Astrocyte (in vitro differentiated cells and primary cell): ENCODE results near the gene WNT3. TPM values are rescaled to one million over a fixed set of nuclear protein-coding genes. Genes with fewer than 3 reads are reported as not detected.
A peak's percentile ranks its signal among the peaks of the same experiment; 100 is the strongest.

Source experiments
- DNase-seq: peaks from one replicate; pipeline ENCODE4 v3.0.0-alpha.2; 2010; ENCODE audit warnings: low read depth
- FAIRE-seq: peaks from 2 replicates; lab custom pipeline; 2011; peaks lifted over from hg19 to GRCh38; lab: Jason Lieb, UNC
- H2AFZ ChIP-seq: 2 replicates; pipeline ENCODE4 v1.6.0; 2012; ENCODE audit warnings: low read depth, low read length, inconsistent platforms
- H3K27ac ChIP-seq: 2 replicates; pipeline ENCODE4 v1.5.1; 2011; ENCODE audit warnings: low read depth, low read length, inconsistent platforms
- H3K27me3 ChIP-seq: 2 replicates; pipeline ENCODE4 v1.6.0; 2011; ENCODE audit warnings: low read length, inconsistent platforms; ENCODE audit not compliant: insufficient read depth
- H3K36me3 ChIP-seq: 2 replicates; pipeline ENCODE4 v1.5.1; 2011; ENCODE audit warnings: low read length, inconsistent platforms; ENCODE audit not compliant: insufficient read depth
- H3K4me1 ChIP-seq: 2 replicates; pipeline ENCODE4 v1.5.1; 2011; ENCODE audit warnings: low read length, inconsistent platforms; ENCODE audit not compliant: insufficient read depth
- H3K4me2 ChIP-seq: 2 replicates; pipeline ENCODE4 v1.6.0; 2012; ENCODE audit warnings: low read length, inconsistent platforms
- H3K4me3 ChIP-seq: 2 replicates; pipeline ENCODE4 v1.5.1; 2011; ENCODE audit warnings: low read depth, mild to moderate bottlenecking, low read length, inconsistent platforms; ENCODE audit not compliant: insufficient read depth
- H3K79me2 ChIP-seq: 2 replicates; pipeline ENCODE4 v1.6.0; 2012; ENCODE audit warnings: mild to moderate bottlenecking, low read length, inconsistent platforms; ENCODE audit not compliant: insufficient read depth
- H3K9ac ChIP-seq: 2 replicates; pipeline ENCODE4 v1.6.0; 2012; ENCODE audit warnings: mild to moderate bottlenecking, low read length, inconsistent platforms
- H3K9me3 ChIP-seq: 2 replicates; pipeline ENCODE4 v1.5.1; 2012; ENCODE audit warnings: low read depth, mild to moderate bottlenecking, low read length, inconsistent platforms; ENCODE audit not compliant: insufficient read depth
- H4K20me1 ChIP-seq: 2 replicates; pipeline ENCODE4 v1.6.0; 2012; ENCODE audit warnings: low read length, inconsistent platforms; ENCODE audit not compliant: insufficient read depth
- H3K27ac Mint-ChIP-seq: one replicate; pipeline ENCODE4 v1.8.0; 2021; ENCODE audit warnings: mild to moderate bottlenecking, mixed read lengths; ENCODE audit not compliant: unreplicated experiment
- H3K27me3 Mint-ChIP-seq: one replicate; pipeline ENCODE4 v1.8.0; 2021; ENCODE audit warnings: low read depth, mixed read lengths; ENCODE audit not compliant: unreplicated experiment
- H3K36me3 Mint-ChIP-seq: one replicate; pipeline ENCODE4 v1.8.0; 2021; ENCODE audit warnings: low read depth, mixed read lengths; ENCODE audit not compliant: unreplicated experiment
- H3K4me1 Mint-ChIP-seq: one replicate; pipeline ENCODE4 v1.8.0; 2021; ENCODE audit warnings: low read depth, mixed read lengths; ENCODE audit not compliant: unreplicated experiment
- H3K4me3 Mint-ChIP-seq: one replicate; pipeline ENCODE4 v1.8.0; 2021; ENCODE audit warnings: mild to moderate bottlenecking, moderate library complexity, mixed read lengths; ENCODE audit not compliant: unreplicated experiment
- H3K9me3 Mint-ChIP-seq: one replicate; pipeline ENCODE4 v1.8.0; 2021; ENCODE audit warnings: mild to moderate bottlenecking, mixed read lengths; ENCODE audit not compliant: unreplicated experiment
- CTCF ChIP-seq: IDR thresholded peaks from 2 replicates; pipeline ENCODE4 v1.5.1; 2011; ENCODE audit warnings: low read depth, mild to moderate bottlenecking, inconsistent platforms, low read length, moderate library complexity; ENCODE audit not compliant: insufficient read depth
- EZH2 ChIP-seq: IDR thresholded peaks from 2 replicates; pipeline ENCODE4 v1.6.1; 2012; ENCODE audit warnings: mild to moderate bottlenecking, low read length, inconsistent platforms; ENCODE audit not compliant: insufficient read depth
- total RNA-seq: library from RNA; stranded (reverse); gene quantifications from 2 replicates; pipeline ENCODE4 v1.2.1, GENCODE V29; 2021

The WNT3 gene
- total RNA-seq, 1 donor from 2014 or later: 2.4 TPM

- Mint-ChIP-seq H3K27me3 (no peaks in the 10 kb centered on the region), H3K9me3 (no peaks in the 10 kb centered on the region), H3K4me3 (no peak overlapping the region), H3K4me1 (peaks cover 32% of the 10 kb centered on the region), H3K27ac (no peak overlapping the region), H3K36me3 (peaks cover 4% of the 10 kb centered on the region)
- Histone ChIP-seq H3K36me3 (peaks cover 2% of the 10 kb centered on the region), H3K4me3 (no peak overlapping the region), H2AFZ (no peak overlapping the region), H4K20me1 (no peaks in the 10 kb centered on the region), H3K4me1 (peaks cover 32% of the 10 kb centered on the region), H3K27me3 (no peaks in the 10 kb centered on the region), H3K27ac (no peak overlapping the region), H3K9ac (no peak overlapping the region), H3K9me3 (no peaks in the 10 kb centered on the region), H3K4me2 (no peak overlapping the region), H3K79me2 (no peaks in the 10 kb centered on the region)
- DNase-seq: no peak
- FAIRE-seq: no peak
- TF ChIP-seq EZH2 (no peak), CTCF (no peak)
Observed at GRCh38 chr17:46730679-46731078, 87.8 kb downstream of the WNT3 start.

GRCh38 chr17:46730026-46730425, 88.5 kb downstream of the WNT3 start:
- Mint-ChIP-seq H3K36me3 (peaks cover 4% of the 10 kb centered on the region), H3K27ac (no peak overlapping the region), H3K27me3 (no peaks in the 10 kb centered on the region), H3K9me3 (no peaks in the 10 kb centered on the region), H3K4me3 (no peak overlapping the region), H3K4me1 (peaks cover 32% of the 10 kb centered on the region)
- no peak overlapping the region for H3K4me3 ChIP-seq
- H3K9me3 ChIP-seq: no peaks in the 10 kb centered on the region
- H3K27ac ChIP-seq: no peak overlapping the region
- DNase-seq (no peak), FAIRE-seq (no peak)
- H3K4me1 ChIP-seq: peaks cover 32% of the 10 kb centered on the region
- peaks cover 2% of the 10 kb centered on the region for H3K36me3 ChIP-seq
- no peaks in the 10 kb centered on the region for H4K20me1 ChIP-seq
- no peak overlapping the region for H2AFZ ChIP-seq
- no peak overlapping the region for H3K4me2 ChIP-seq
- no peaks in the 10 kb centered on the region for H3K79me2 ChIP-seq
- no peaks in the 10 kb centered on the region for H3K27me3 ChIP-seq
- TF ChIP-seq CTCF (no peak), EZH2 (no peak)
- no peak overlapping the region for H3K9ac ChIP-seq

GRCh38 chr17:46727572-46728348, 90.7 kb downstream of the WNT3 start:
- H3K4me1 ChIP-seq: peaks cover 20% of the 10 kb centered on the region
- no peak overlapping the region for H2AFZ ChIP-seq
- DNase-seq (peak; percentile 92), FAIRE-seq (peak; percentile 95)
- no peaks in the 10 kb centered on the region for H3K79me2 ChIP-seq
- H3K9ac ChIP-seq: peak overlapping the region; percentile 42
- H3K27me3 Mint-ChIP-seq: no peaks in the 10 kb centered on the region
- H4K20me1 ChIP-seq: no peaks in the 10 kb centered on the region
- peak overlapping the region; percentile 75 for H3K27ac ChIP-seq
- no peak for TF ChIP-seq EZH2
- TF ChIP-seq CTCF: no peak
- H3K36me3 Mint-ChIP-seq: peaks cover 4% of the 10 kb centered on the region
- H3K9me3 ChIP-seq: no peaks in the 10 kb centered on the region
- H3K9me3 Mint-ChIP-seq: no peaks in the 10 kb centered on the region
- H3K4me3 Mint-ChIP-seq: peak overlapping the region; percentile 31
- peaks cover 32% of the 10 kb centered on the region for H3K4me1 Mint-ChIP-seq
- H3K27me3 ChIP-seq: no peaks in the 10 kb centered on the region
- H3K4me3 ChIP-seq: no peak overlapping the region
- H3K36me3 ChIP-seq: peaks cover 2% of the 10 kb centered on the region
- H3K4me2 ChIP-seq: peak overlapping the region; percentile 62
- H3K27ac Mint-ChIP-seq: peak overlapping the region; percentile 92
